NCI-H2081 (cell line): ENCODE results near the gene DCUN1D1.
A peak's percentile ranks its signal among the peaks of the same experiment; 100 is the strongest.
"Not testable (repeated sequence)": the region's sequence is repeated elsewhere in the genome, so short reads cannot be mapped to it uniquely, and the experiment has no call there.

Experiments
- DNase-seq, 2 experiments: peaks; one replicate each; lab custom pipeline; 2025; lab: John Stamatoyannopoulos, UW

DCUN1D1 gene

GRCh38 chr3:182980204-182981037 is at the start of gene DCUN1D1:
Gene DCUN1D1, minus strand, starts transcription at chr3:182980538. Its CDS starts 49 bp downstream, at chr3:182980489.
- peak; percentile 92 to 96 for DNase-seq

GRCh38 chr3:183028416-183028815 is 48.1 kb upstream of the DCUN1D1 start:
- DNase-seq, result no peak

- DNase-seq, result no peak
Observed at GRCh38 chr3:183027276-183027675, 46.9 kb upstream of the DCUN1D1 start.

GRCh38 chr3:183022936-183023516 is 42.7 kb upstream of the DCUN1D1 start:
- no peak for DNase-seq

GRCh38 chr3:183018421-183019192 is 38.3 kb upstream of the DCUN1D1 start:
- DNase-seq, result no peak

- no peak for DNase-seq
Observed at GRCh38 chr3:183015185-183015584, 34.8 kb upstream of the DCUN1D1 start.

- no peak for DNase-seq
Observed at GRCh38 chr3:183013856-183014255, 33.5 kb upstream of the DCUN1D1 start.

GRCh38 chr3:183013074-183013473 is 32.7 kb upstream of the DCUN1D1 start:
- DNase-seq, result no peak

GRCh38 chr3:183008800-183009199 is 28.5 kb upstream of the DCUN1D1 start:
- DNase-seq, result no peak

- DNase-seq, result no peak
Observed at GRCh38 chr3:183008303-183008702, 28.0 kb upstream of the DCUN1D1 start.

- DNase-seq, result no peak
Observed at GRCh38 chr3:183006396-183007002, 26.2 kb upstream of the DCUN1D1 start.

GRCh38 chr3:182999767-183000166 is 19.4 kb upstream of the DCUN1D1 start:
- no peak for DNase-seq

- not testable (repeated sequence) for DNase-seq
Observed at GRCh38 chr3:182993486-182994201, 13.3 kb upstream of the DCUN1D1 start.

- DNase-seq, result no peak
Observed at GRCh38 chr3:182989566-182989965, 9.2 kb upstream of the DCUN1D1 start.

GRCh38 chr3:182986021-182986420 is 5.7 kb upstream of the DCUN1D1 start:
- no peak for DNase-seq

- DNase-seq, result no peak
Observed at GRCh38 chr3:182983876-182984275, 3.5 kb upstream of the DCUN1D1 start.

GRCh38 chr3:182981038-182981380 is 671 bp upstream of the DCUN1D1 start:
- no peak for DNase-seq

- peak; percentile 55 to 77 for DNase-seq
Observed at GRCh38 chr3:182979674-182980191, 605 bp downstream of the DCUN1D1 start.

GRCh38 chr3:182979103-182979673 is 1.1 kb downstream of the DCUN1D1 start:
- peak; percentile 56 to 77 for DNase-seq

GRCh38 chr3:182978387-182978786 is 2.0 kb downstream of the DCUN1D1 start:
- no peak for DNase-seq

GRCh38 chr3:182973047-182973446 is 7.3 kb downstream of the DCUN1D1 start:
- no peak for DNase-seq
